H1 (cell line): Measurements from ENCODE around the gene E2F3. TPM values are rescaled to one million over a fixed set of nuclear protein-coding genes. Genes with fewer than 3 reads are reported as not detected.

Experiments
- CTCF ChIA-PET: fragments of 300-600 bp; sonication (Branson Sonifier 250); formaldehyde crosslinking; loops from one replicate; lab custom pipeline; 2021; ENCODE audit not compliant: partially characterized antibody; lab: Charles Lee
- POLR2A ChIA-PET: fragments of 300-600 bp; sonication (Branson Sonifier 250); formaldehyde crosslinking; loops from one replicate; lab custom pipeline; 2021; ENCODE audit warnings: inconsistent platforms; ENCODE audit not compliant: partially characterized antibody; lab: Charles Lee
- DNase-seq, 2 experiments: peaks; one replicate each; pipeline versions ENCODE4 v3.0.0 to v3.0.0-alpha.2; 2010 to 2022; ENCODE audit warnings: low spot score in 2 of 2, low read depth in 1 of 2, mixed read lengths in 1 of 2
- FAIRE-seq: peaks from 2 replicates; lab custom pipeline; 2011; peaks lifted over from hg19 to GRCh38; lab: Jason Lieb, UNC
- H2AFZ ChIP-seq: 2 replicates; pipeline ENCODE4 v1.8.1; 2012; ENCODE audit warnings: low read length, inconsistent platforms
- H2AK5ac ChIP-seq: 2 replicates; pipeline ENCODE4 v1.6.1; 2013; ENCODE audit warnings: low read depth, low read length
- H2BK120ac ChIP-seq: replicated peaks from 2 replicates; pipeline ENCODE3; 2013; ENCODE audit warnings: low read depth, low read length, inconsistent platforms
- H2BK12ac ChIP-seq: 2 replicates; pipeline ENCODE4 v1.6.1; 2013; ENCODE audit warnings: low read depth, low read length
- H2BK15ac ChIP-seq: 2 replicates; pipeline ENCODE4 v1.6.1; 2013; ENCODE audit warnings: low read length
- H2BK20ac ChIP-seq: 2 replicates; pipeline ENCODE4 v1.6.1; 2013; ENCODE audit warnings: low read length
- H2BK5ac ChIP-seq: 2 replicates; pipeline ENCODE4 v1.6.1; 2013; ENCODE audit warnings: low read depth, low read length
- H3K14ac ChIP-seq: 2 replicates; pipeline ENCODE4 v1.6.1; 2013; ENCODE audit warnings: inconsistent platforms; ENCODE audit not compliant: insufficient read length
- H3K18ac ChIP-seq: 2 replicates; pipeline ENCODE4 v1.6.1; 2013; ENCODE audit warnings: low read length; ENCODE audit errors: extremely low read depth
- H3K23ac ChIP-seq: 2 replicates; pipeline ENCODE4 v1.6.1; 2013; ENCODE audit warnings: inconsistent platforms; ENCODE audit not compliant: insufficient read length
- H3K23me2 ChIP-seq: 2 replicates; pipeline ENCODE4 v1.6.1; 2013; ENCODE audit warnings: low read depth, low read length
- H3K27ac ChIP-seq: 2 replicates; pipeline ENCODE4 v1.6.1; 2011; ENCODE audit warnings: low read depth, low read length, inconsistent platforms
- H3K27me3 ChIP-seq, 4 experiments: replicated peaks in 1 of 4; 1 replicate in 1 of 4; 2 replicates in 3 of 4; pipeline versions ENCODE4 v1.6.1 to v1.8.1; 2011 to 2013; ENCODE audit warnings: low read length in 3 of 4, mild to moderate bottlenecking in 3 of 4, inconsistent platforms in 2 of 4, mixed read lengths in 2 of 4, moderate library complexity in 1 of 4; ENCODE audit not compliant: control insufficient read depth in 3 of 4, insufficient read depth in 3 of 4; ENCODE audit errors: extremely low read depth in 1 of 4
- H3K36me3 ChIP-seq, 4 experiments: 2 replicates each; pipeline versions ENCODE4 v1.6.1 to v1.8.1; 2011 to 2013; ENCODE audit warnings: mild to moderate bottlenecking in 4 of 4, low read length in 3 of 4, moderate library complexity in 2 of 4, control low read depth in 1 of 4, inconsistent platforms in 1 of 4; ENCODE audit not compliant: insufficient read depth in 4 of 4, control insufficient read depth in 2 of 4
- H3K4ac ChIP-seq: replicated peaks from 2 replicates; pipeline ENCODE3; 2013; ENCODE audit warnings: low read length, low read depth, mixed read lengths, inconsistent platforms; ENCODE audit not compliant: insufficient read length
- H3K4me1 ChIP-seq, 4 experiments: replicated peaks in 1 of 4; 1 replicate in 1 of 4; 2 replicates in 3 of 4; pipeline versions ENCODE4 v1.6.1 to v1.8.1; 2011 to 2013; ENCODE audit warnings: low read length in 3 of 4, inconsistent platforms in 2 of 4, mixed read lengths in 1 of 4; ENCODE audit not compliant: insufficient read depth in 4 of 4, control insufficient read depth in 3 of 4
- H3K4me2 ChIP-seq, 2 experiments: 2 replicates each; pipeline versions ENCODE4 v1.6.1 to v1.8.1; 2011 to 2013; ENCODE audit warnings: low read depth in 2 of 2, low read length in 2 of 2, control low read depth in 1 of 2, inconsistent platforms in 1 of 2, mild to moderate bottlenecking in 1 of 2; ENCODE audit not compliant: insufficient read depth in 1 of 2
- H3K4me3 ChIP-seq, 4 experiments: fragments of 200-600, 300-600 bp in 1 of 4; sonication (generic), shearing (Covaris generic), sonication (Bioruptor Twin) in 1 of 4; 2 replicates each; pipeline versions ENCODE4 v1.5.1 to v1.8.1; 2011 to 2016; ENCODE audit warnings: low read length in 4 of 4, low read depth in 3 of 4, control low read depth in 2 of 4, inconsistent platforms in 2 of 4, mild to moderate bottlenecking in 2 of 4, mixed read lengths in 1 of 4, moderate library complexity in 1 of 4; ENCODE audit not compliant: insufficient read depth in 2 of 4; ENCODE audit errors: extremely low read depth in 1 of 4
- H3K56ac ChIP-seq: replicated peaks from 2 replicates; pipeline ENCODE3; 2013; ENCODE audit warnings: low read depth, mild to moderate bottlenecking, mixed read lengths, low read length, inconsistent platforms; ENCODE audit not compliant: insufficient read length
- H3K79me1 ChIP-seq: 2 replicates; pipeline ENCODE4 v1.6.1; 2013; ENCODE audit warnings: low read depth, low read length, control low read depth
- H3K79me2 ChIP-seq, 2 experiments: 2 replicates each; pipeline versions ENCODE4 v1.6.1 to v1.8.1; 2012 to 2013; ENCODE audit warnings: low read length in 2 of 2, mild to moderate bottlenecking in 2 of 2, inconsistent platforms in 1 of 2; ENCODE audit not compliant: insufficient read depth in 2 of 2, control insufficient read depth in 1 of 2
- H3K9ac ChIP-seq, 4 experiments: replicated peaks in 1 of 4; 1 replicate in 1 of 4; 2 replicates in 3 of 4; pipeline versions ENCODE4 v1.6.1 to v1.8.1; 2011 to 2013; ENCODE audit warnings: low read depth in 3 of 4, low read length in 3 of 4, control low read depth in 2 of 4, mild to moderate bottlenecking in 2 of 4, moderate library complexity in 2 of 4, inconsistent platforms in 1 of 4; ENCODE audit errors: extremely low read depth in 1 of 4
- H3K9me3 ChIP-seq, 2 experiments: 2 replicates each; pipeline versions ENCODE4 v1.6.1 to v1.8.1; 2012 to 2013; ENCODE audit warnings: mild to moderate bottlenecking in 2 of 2, moderate library complexity in 2 of 2, control low read depth in 1 of 2, inconsistent platforms in 1 of 2, low read depth in 1 of 2, low read length in 1 of 2, mixed read lengths in 1 of 2; ENCODE audit not compliant: insufficient read depth in 2 of 2
- H4K20me1 ChIP-seq, 2 experiments: replicated peaks in 1 of 2; 2 replicates each; pipeline versions ENCODE3 to v1.8.1; 2011 to 2013; ENCODE audit warnings: inconsistent platforms in 2 of 2, low read length in 2 of 2, mild to moderate bottlenecking in 1 of 2; ENCODE audit not compliant: insufficient read depth in 2 of 2, control insufficient read depth in 1 of 2
- H4K5ac ChIP-seq: 2 replicates; pipeline ENCODE4 v1.6.1; 2013; ENCODE audit warnings: low read length, low read depth, mixed read lengths, inconsistent platforms; ENCODE audit not compliant: insufficient read length
- H4K8ac ChIP-seq: 2 replicates; pipeline ENCODE4 v1.8.0; 2013; ENCODE audit warnings: mild to moderate bottlenecking, moderate library complexity, low read length, inconsistent platforms; ENCODE audit not compliant: insufficient read depth; ENCODE audit errors: extremely low read depth
- H4K91ac ChIP-seq: replicated peaks from 2 replicates; pipeline ENCODE3; 2013; ENCODE audit warnings: low read length, mixed read lengths, inconsistent platforms; ENCODE audit not compliant: insufficient read length
- MAX ChIP-seq: IDR thresholded peaks from 2 replicates; pipeline ENCODE4 v1.6.1; 2012; ENCODE audit warnings: inconsistent platforms
- NANOG ChIP-seq: IDR thresholded peaks from 2 replicates; pipeline ENCODE4 v1.6.1; 2011; ENCODE audit warnings: low read length, low read depth, mild to moderate bottlenecking, inconsistent platforms; ENCODE audit not compliant: insufficient read depth, poor library complexity, severe bottlenecking
- RAD21 ChIP-seq, 2 experiments: IDR thresholded peaks in 1 of 2; conservative IDR thresholded peaks in 1 of 2; 2 replicates each; pipeline ENCODE4 v1.6.1; 2011; ENCODE audit warnings: low read depth in 2 of 2, low read length in 2 of 2, improper control_type of control experiment in 1 of 2, inconsistent platforms in 1 of 2, mild to moderate bottlenecking in 1 of 2, moderate library complexity in 1 of 2
- RNF2 ChIP-seq: fragments of 200-900, 300-1000 bp; sonication (generic); IDR thresholded peaks from 2 replicates; pipeline ENCODE4 v1.7.1; 2016; ENCODE audit warnings: borderline replicate concordance, low read depth, mild to moderate bottlenecking, antibody characterized with exemption, low read length; ENCODE audit not compliant: poor library complexity, severe bottlenecking; ENCODE audit errors: missing control alignments
- WGBS, 2 experiments: shearing (Covaris generic) in 1 of 2; methylation state at CpG; one replicate each; pipeline versions ENCODE4 v1.1.6 to v1.1.7; 2013 to 2015; ENCODE audit warnings: low lambda C conversion rate in 2 of 2, mixed read lengths in 2 of 2, inconsistent platforms in 1 of 2, low coverage in 1 of 2, missing lambda C conversion rate in 1 of 2; ENCODE audit not compliant: insufficient replicate concordance in 2 of 2, insufficient coverage in 1 of 2, insufficient read length in 1 of 2; ENCODE audit errors: extremely low coverage in 1 of 2, missing lambda C conversion rate in 1 of 2; 5-methylcytosine and 5-hydroxymethylcytosine counted together
- polyA plus RNA-seq, 7 experiments: library from polyadenylated mRNA; depleted of rRNA in 3 of 7; stranded (reverse) in 5 of 7; unstranded in 2 of 7; fragments of >200 nt in 5 of 7; fragments of 200-250 nt in 2 of 7; gene quantifications; 1 replicate in 5 of 7; 2 replicates in 1 of 7; 4 replicates in 1 of 7; pipeline versions ENCODE4 v1.2.1 to v1.2.3, GENCODE V29; 2011 to 2013; ENCODE audit warnings: missing spikeins in 2 of 7, mixed read lengths in 2 of 7
- total RNA-seq: library from RNA; stranded (reverse); fragmentation: NEBNext Ultra II Directional; extraction: Animal tissue kit (Norgen Biotek cat#: 25700); gene quantifications from 2 replicates; pipeline ENCODE4 v1.2.1, GENCODE V29; 2021
- TF ChIP-seq, protein P1 (sequence below), 3 experiments: IDR thresholded peaks; 1 replicate in 2 of 3; 2 replicates in 1 of 3; pipeline versions ENCODE4 v1.5.1 to v1.6.1; 2011; ENCODE audit warnings: low read length in 3 of 3, mild to moderate bottlenecking in 3 of 3, inconsistent platforms in 2 of 3, low read depth in 1 of 3, moderate library complexity in 1 of 3; ENCODE audit not compliant: insufficient read depth in 1 of 3; ENCODE audit errors: control extremely low read depth in 1 of 3

The E2F3 gene
- total and polyA plus RNA-seq, 2 of the 8 experiments (the other 6 are each of a cell fraction or from before 2014, with no cell fraction given): 14.9 to 42.2 TPM

DNA sequence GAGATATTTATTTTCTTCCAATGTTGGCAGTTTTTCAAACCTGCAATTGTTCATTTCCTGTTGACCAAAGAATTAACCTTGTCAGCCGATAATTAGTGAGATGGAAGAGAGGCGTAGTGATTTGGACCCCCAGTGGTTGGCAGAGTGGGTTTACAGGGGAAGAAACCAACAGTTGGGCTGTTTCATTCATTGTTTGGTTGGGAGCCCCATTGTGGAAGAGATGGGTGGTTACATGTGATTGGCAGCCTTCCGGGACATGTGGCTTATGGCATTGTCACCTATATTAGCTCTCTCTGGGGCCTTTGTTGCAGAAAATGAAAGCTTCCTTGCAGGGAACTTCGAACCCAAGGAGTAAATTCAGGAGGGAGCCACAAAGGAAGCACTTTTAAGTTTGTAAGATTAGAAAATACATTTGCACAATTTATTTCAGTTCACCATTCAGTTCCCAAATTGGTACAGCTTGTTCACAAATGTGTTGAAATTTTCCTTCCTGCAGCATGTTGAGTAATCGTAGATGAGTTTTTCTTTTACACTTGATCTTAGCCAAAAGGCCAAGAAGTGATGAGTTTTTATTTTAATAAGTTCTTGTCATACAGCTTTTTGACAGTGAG, 82.3 kb downstream of the E2F3 start:
- POLR2A ChIA-PET: interaction anchor here (1.1 to 1.6 kb wide), 3 partner anchors 15 to 81 kb away, joined by 3 to 7 read pairs (median 3); no protein-coding TSS in a partner anchor

More for the DNA sequence above, 82.3 kb downstream of the E2F3 start:
- Histone ChIP-seq H3K27ac (no peak overlapping the region), H2BK15ac (no peak overlapping the region), H4K5ac (peak overlapping the region; percentile 42), H2AK5ac (no peak overlapping the region), H3K23ac (no peak overlapping the region), H3K9me3 (no peaks in the 10 kb centered on the region), H3K79me2 (0 out of 4 replicates have a peak, but pooled peaks cover 0 to 8% of the 10 kb centered on the region in 2 experiments), H3K23me2 (no peaks in the 10 kb centered on the region), H2BK20ac (no peak overlapping the region), H3K9ac (no peak overlapping the region), H3K36me3 (peaks cover 7 to 80% (median 42%) of the 10 kb centered on the region in 4 experiments), H3K18ac (no peak overlapping the region), H4K91ac (no peak overlapping the region), H3K14ac (no peak overlapping the region), H4K8ac (no peak overlapping the region), H3K56ac (no peak overlapping the region), H2BK5ac (no peak overlapping the region), H4K20me1 (peaks cover 0 to 5% of the 10 kb centered on the region in 2 experiments), H3K27me3 (no peaks in the 10 kb centered on the region), H2BK12ac (no peak overlapping the region), H3K4me3 (no peak overlapping the region), H3K4ac (no peak overlapping the region), H2BK120ac (no peak overlapping the region), H3K79me1 (no peaks in the 10 kb centered on the region), H3K4me2 (no peak overlapping the region), H3K4me1 (peaks cover 0 to 3% (median 0%) of the 10 kb centered on the region in 4 experiments; a peak in 1 of 7 replicates), H2AFZ (no peak overlapping the region)
- 88% methylated on average over 5 of the region's 5 CpGs; no CpG with 5 or more reads in 1 of the 2 experiments for WGBS, 2 experiments
- TF ChIP-seq RAD21 (IDR thresholded peaks at IDR 0.05 in 1 of 2, conservative IDR thresholded peaks at IDR 0.05 in 1 of 2; ENCODE audit: low read depth in 2 of 2, low read length in 2 of 2): peak; percentile 13 to 34; a peak in 3 of 4 replicates
- no peak for TF ChIP-seq RNF2
- TF ChIP-seq MAX: peak; percentile 35; the same call in 1 of the 2 replicates
- TF ChIP-seq NANOG: peak; percentile 40
- TF ChIP-seq, protein P1, sequence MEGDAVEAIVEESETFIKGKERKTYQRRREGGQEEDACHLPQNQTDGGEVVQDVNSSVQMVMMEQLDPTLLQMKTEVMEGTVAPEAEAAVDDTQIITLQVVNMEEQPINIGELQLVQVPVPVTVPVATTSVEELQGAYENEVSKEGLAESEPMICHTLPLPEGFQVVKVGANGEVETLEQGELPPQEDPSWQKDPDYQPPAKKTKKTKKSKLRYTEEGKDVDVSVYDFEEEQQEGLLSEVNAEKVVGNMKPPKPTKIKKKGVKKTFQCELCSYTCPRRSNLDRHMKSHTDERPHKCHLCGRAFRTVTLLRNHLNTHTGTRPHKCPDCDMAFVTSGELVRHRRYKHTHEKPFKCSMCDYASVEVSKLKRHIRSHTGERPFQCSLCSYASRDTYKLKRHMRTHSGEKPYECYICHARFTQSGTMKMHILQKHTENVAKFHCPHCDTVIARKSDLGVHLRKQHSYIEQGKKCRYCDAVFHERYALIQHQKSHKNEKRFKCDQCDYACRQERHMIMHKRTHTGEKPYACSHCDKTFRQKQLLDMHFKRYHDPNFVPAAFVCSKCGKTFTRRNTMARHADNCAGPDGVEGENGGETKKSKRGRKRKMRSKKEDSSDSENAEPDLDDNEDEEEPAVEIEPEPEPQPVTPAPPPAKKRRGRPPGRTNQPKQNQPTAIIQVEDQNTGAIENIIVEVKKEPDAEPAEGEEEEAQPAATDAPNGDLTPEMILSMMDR (IDR thresholded peaks at IDR 0.05; ENCODE audit: control extremely low read depth in 1 of 3, insufficient read depth in 1 of 3, low read depth in 1 of 3, low read length in 3 of 3): peak in 2 of 3 experiments; percentile 3 to 13; a peak in 1 of 4 replicates
- peak; percentile 62 for FAIRE-seq
- DNase-seq: no peak
- CTCF ChIA-PET: interaction anchor here (0.5 to 1.4 kb wide), 6 partner anchors 13 to 189 kb away, joined by 3 to 6 read pairs (median 4); no protein-coding TSS in a partner anchor
